HUES64 (cell line): ENCODE data around the gene ARHGEF38.

ENCODE experiments used
- H3K27ac ChIP-seq: 2 replicates; pipeline ENCODE4 v1.7.0; 2013; ENCODE audit warnings: low read depth, low read length, inconsistent platforms
- H3K27me3 ChIP-seq: 2 replicates; pipeline ENCODE4 v1.6.1; 2013; ENCODE audit warnings: mild to moderate bottlenecking, low read length; ENCODE audit not compliant: insufficient read depth
- H3K36me3 ChIP-seq: 2 replicates; pipeline ENCODE4 v1.6.1; 2013; ENCODE audit warnings: mild to moderate bottlenecking, low read length; ENCODE audit not compliant: insufficient read depth
- H3K4me1 ChIP-seq: 2 replicates; pipeline ENCODE4 v1.6.1; 2013; ENCODE audit warnings: mild to moderate bottlenecking, low read length, moderate library complexity; ENCODE audit not compliant: insufficient read depth
- H3K4me3 ChIP-seq: 2 replicates; pipeline ENCODE4 v1.5.1; 2013; ENCODE audit warnings: mild to moderate bottlenecking, low read length, moderate library complexity
- H3K9ac ChIP-seq: 2 replicates; pipeline ENCODE4 v1.6.1; 2013; ENCODE audit warnings: mild to moderate bottlenecking, low read depth, low read length
- H3K9me3 ChIP-seq: 2 replicates; pipeline ENCODE4 v1.6.1; 2013; ENCODE audit warnings: low read depth, low read length; ENCODE audit not compliant: insufficient read depth
- WGBS: fragments of 150-250, 120-280 bp; methylation state at CpG from one replicate; pipeline ENCODE4 v1.1.7; 2013; ENCODE audit warnings: missing lambda C conversion rate; 5-methylcytosine and 5-hydroxymethylcytosine counted together

ARHGEF38 gene

GRCh38 chr4:105698607-105699006 lies 146.2 kb downstream of the ARHGEF38 start:
- no peak overlapping the region for H3K9ac ChIP-seq
- no peak overlapping the region for H3K27ac ChIP-seq
- H3K36me3 ChIP-seq, result peaks cover 34% of the 10 kb centered on the region
- H3K4me1 ChIP-seq, result no peaks in the 10 kb centered on the region
- no peak overlapping the region for H3K4me3 ChIP-seq
- H3K27me3 ChIP-seq, result no peaks in the 10 kb centered on the region
- H3K9me3 ChIP-seq, result no peaks in the 10 kb centered on the region
- WGBS, result 89% methylated on average over 2 of the region's 2 CpGs

- WGBS, result 38% methylated on average over 6 of the region's 7 CpGs
- peak overlapping the region; percentile 93 for H3K9ac ChIP-seq
- H3K27me3 ChIP-seq, result no peaks in the 10 kb centered on the region
- H3K4me3 ChIP-seq, result peak overlapping the region; percentile 99
- H3K4me1 ChIP-seq, result peaks cover 18% of the 10 kb centered on the region
- no peaks in the 10 kb centered on the region for H3K36me3 ChIP-seq
- H3K27ac ChIP-seq, result no peak overlapping the region; the same call in 1 of the 2 replicates
- H3K9me3 ChIP-seq, result no peaks in the 10 kb centered on the region
These were observed 155.4 kb downstream of the ARHGEF38 start for GRCh38 chr4:105707782-105708180.

- H3K27ac ChIP-seq, result peak within 1 kb of the TSS; percentile 89
- H3K9me3 ChIP-seq, result no peaks in the 10 kb centered on the region
- peak within 1 kb of the TSS; percentile 93 for H3K9ac ChIP-seq
- H3K27me3 ChIP-seq, result no peaks in the 10 kb centered on the region
- peaks cover 18% of the 10 kb centered on the region for H3K4me1 ChIP-seq
- peak within 1 kb of the TSS; percentile 99 for H3K4me3 ChIP-seq
- no peaks in the 10 kb centered on the region for H3K36me3 ChIP-seq
- under 1% methylated on average over 63 of the region's 63 CpGs for WGBS
These were observed 156.0 kb downstream of the ARHGEF38 start, which contains the start of the genes GSTCD and INTS12 for GRCh38 chr4:105708181-105709080. Gene GSTCD (plus strand): TSS chr4:105708784. CDS start chr4:105717614, 8,830 bp downstream. Gene INTS12 (minus strand): TSS chr4:105708689. CDS start chr4:105700005, 8,684 bp downstream.

GRCh38 chr4:105709081-105709450 lies 156.6 kb downstream of the ARHGEF38 start:
- Histone ChIP-seq H3K9me3 (no peaks in the 10 kb centered on the region), H3K9ac (peak overlapping the region; percentile 93), H3K4me1 (peaks cover 18% of the 10 kb centered on the region), H3K4me3 (peak overlapping the region; percentile 99), H3K36me3 (no peaks in the 10 kb centered on the region), H3K27ac (peak overlapping the region; percentile 89), H3K27me3 (no peaks in the 10 kb centered on the region)
- 2% methylated on average over 10 of the region's 11 CpGs for WGBS

- no peaks in the 10 kb centered on the region for H3K9me3 ChIP-seq
- peak overlapping the region; percentile 99 for H3K4me3 ChIP-seq
- H3K4me1 ChIP-seq, result peaks cover 18% of the 10 kb centered on the region
- H3K9ac ChIP-seq, result peak overlapping the region; percentile 93; the same call in 1 of the 2 replicates
- H3K36me3 ChIP-seq, result no peaks in the 10 kb centered on the region
- WGBS, result 82% methylated on average over 12 of the region's 16 CpGs
- H3K27me3 ChIP-seq, result no peaks in the 10 kb centered on the region
- H3K27ac ChIP-seq, result no peak overlapping the region
These were observed 157.7 kb downstream of the ARHGEF38 start for GRCh38 chr4:105710012-105710600.

GRCh38 chr4:105710678-105711077 lies 158.3 kb downstream of the ARHGEF38 start:
- Histone ChIP-seq H3K9ac (no peak overlapping the region), H3K27ac (no peak overlapping the region), H3K9me3 (no peaks in the 10 kb centered on the region), H3K36me3 (no peaks in the 10 kb centered on the region), H3K4me3 (no peak overlapping the region), H3K27me3 (no peaks in the 10 kb centered on the region), H3K4me1 (peaks cover 18% of the 10 kb centered on the region)
- 95% methylated on average over 6 of the region's 6 CpGs for WGBS

GRCh38 chr4:105712766-105713165 lies 160.3 kb downstream of the ARHGEF38 start:
- 92% methylated on average over 2 of the region's 2 CpGs for WGBS
- H3K36me3 ChIP-seq, result peaks cover 4% of the 10 kb centered on the region; the same call in 1 of the 2 replicates
- H3K4me1 ChIP-seq, result peaks cover 12% of the 10 kb centered on the region
- H3K9ac ChIP-seq, result no peak overlapping the region
- no peak overlapping the region for H3K4me3 ChIP-seq
- no peak overlapping the region for H3K27ac ChIP-seq
- no peaks in the 10 kb centered on the region for H3K9me3 ChIP-seq
- no peaks in the 10 kb centered on the region for H3K27me3 ChIP-seq

GRCh38 chr4:105714071-105714521 lies 161.7 kb downstream of the ARHGEF38 start:
- Histone ChIP-seq H3K9me3 (no peaks in the 10 kb centered on the region), H3K4me1 (peaks cover 12% of the 10 kb centered on the region), H3K27me3 (no peaks in the 10 kb centered on the region), H3K9ac (no peak overlapping the region), H3K27ac (no peak overlapping the region), H3K4me3 (no peak overlapping the region), H3K36me3 (peaks cover 14% of the 10 kb centered on the region)
- 89% methylated on average over 5 of the region's 5 CpGs for WGBS

GRCh38 chr4:105714932-105715331 lies 162.5 kb downstream of the ARHGEF38 start:
- Histone ChIP-seq H3K36me3 (peaks cover 23% of the 10 kb centered on the region), H3K27ac (no peak overlapping the region), H3K9me3 (no peaks in the 10 kb centered on the region), H3K4me1 (peaks cover 7% of the 10 kb centered on the region), H3K4me3 (no peak overlapping the region), H3K27me3 (no peaks in the 10 kb centered on the region), H3K9ac (no peak overlapping the region)
- whole genome bisulfite sequencing, result 89% methylated on average over 1 of the region's 1 CpG

- Histone ChIP-seq H3K27me3 (no peaks in the 10 kb centered on the region), H3K36me3 (peaks cover 31% of the 10 kb centered on the region), H3K4me3 (no peak overlapping the region), H3K9me3 (no peaks in the 10 kb centered on the region), H3K27ac (no peak overlapping the region), H3K4me1 (peaks cover 2% of the 10 kb centered on the region; the same call in 1 of the 2 replicates), H3K9ac (no peak overlapping the region)
- 90% methylated on average over 4 of the region's 4 CpGs for WGBS
These were observed 163.4 kb downstream of the ARHGEF38 start for GRCh38 chr4:105715692-105716278.

- Histone ChIP-seq H3K27ac (no peak overlapping the region), H3K9ac (no peak overlapping the region), H3K4me3 (no peak overlapping the region), H3K9me3 (no peaks in the 10 kb centered on the region), H3K4me1 (no peaks in the 10 kb centered on the region), H3K36me3 (peaks cover 60% of the 10 kb centered on the region), H3K27me3 (no peaks in the 10 kb centered on the region)
- 88% methylated on average over 2 of the region's 2 CpGs for WGBS
These were observed 166.8 kb downstream of the ARHGEF38 start for GRCh38 chr4:105719204-105719603.
